NCI-H748 treated with DMSO at 0.1 percent for 48 hours (cell line): Measurements from ENCODE around the gene DNAJC11.
"Not testable (repeated sequence)": the region's sequence is repeated elsewhere in the genome, so short reads cannot be mapped to it uniquely, and the experiment has no call there.

Experiments used
- DNase-seq: peaks from one replicate; lab custom pipeline; 2025; lab: John Stamatoyannopoulos, UW

The DNAJC11 gene

DNA sequence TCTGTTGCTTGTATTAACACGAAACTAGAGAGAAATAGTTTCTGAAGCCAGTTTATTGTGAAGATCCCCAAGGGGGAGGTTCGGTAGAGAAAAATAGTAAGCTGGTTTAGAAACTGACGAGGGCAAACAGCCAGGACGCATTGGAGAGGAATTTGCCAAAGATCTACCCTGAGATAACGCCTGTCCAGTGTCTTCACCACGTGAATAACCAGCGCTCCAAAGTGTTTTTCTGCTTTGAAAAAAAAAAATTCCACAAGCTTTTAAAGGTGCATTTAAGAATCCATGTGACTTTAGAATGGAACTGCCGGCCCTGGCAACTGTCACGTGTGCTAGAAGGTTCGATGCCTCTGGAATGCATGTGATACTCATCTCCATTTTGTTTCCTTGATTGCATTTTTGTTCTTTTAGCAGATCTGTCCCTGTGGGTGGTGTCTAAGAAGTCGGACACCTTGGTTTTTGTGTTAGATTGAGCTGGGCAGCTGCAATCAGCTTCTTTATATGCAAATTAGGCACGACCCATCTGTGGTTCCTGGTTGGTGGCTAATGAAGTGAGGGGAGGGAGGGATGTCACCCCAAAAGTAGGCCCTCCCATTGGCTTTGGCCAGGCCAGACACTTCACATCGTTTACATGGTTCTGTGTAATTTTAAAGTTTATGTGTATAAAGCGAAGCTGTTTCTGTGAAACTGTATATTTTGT is 78.2 kb downstream of the DNAJC11 start:
- DNase-seq = no peak

DNA sequence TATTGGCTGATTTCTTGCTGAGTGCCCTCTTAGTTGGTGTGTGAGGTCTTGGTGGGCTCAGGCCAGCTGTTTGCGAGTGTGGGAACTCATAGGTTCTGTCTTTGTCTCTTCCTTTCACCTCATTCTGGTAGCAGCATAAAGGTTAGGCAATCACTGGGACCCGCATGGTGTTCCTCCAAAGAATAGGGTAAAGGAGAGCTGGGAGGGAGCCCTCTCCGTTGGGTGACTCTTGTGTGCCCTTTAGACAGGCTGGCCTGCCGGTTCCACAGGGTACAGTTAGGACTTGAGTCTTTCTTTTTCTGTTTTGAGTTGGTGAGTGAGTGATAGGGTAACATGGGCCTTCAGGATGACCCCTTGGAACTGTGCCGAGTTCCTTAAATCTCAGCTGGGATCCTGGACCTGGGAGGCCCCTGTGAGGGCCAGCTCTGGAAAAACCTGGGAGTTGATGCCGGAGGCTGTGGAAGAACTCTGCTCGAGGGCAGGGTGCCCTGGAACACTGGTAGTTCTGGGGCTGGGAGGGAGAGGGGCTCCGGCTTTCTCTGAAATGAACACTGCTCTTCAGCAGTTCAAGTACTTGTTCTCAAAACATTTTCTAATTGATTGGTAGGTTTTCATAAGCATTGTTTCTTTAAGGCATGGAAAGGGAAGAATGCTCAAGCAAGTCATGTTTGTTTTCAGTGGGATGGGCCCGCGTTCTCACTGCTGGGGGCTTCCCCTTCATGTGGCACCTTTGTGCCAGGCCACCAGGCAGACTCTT is 79.0 kb downstream of the DNAJC11 start:
- no peak for DNase-seq

DNA sequence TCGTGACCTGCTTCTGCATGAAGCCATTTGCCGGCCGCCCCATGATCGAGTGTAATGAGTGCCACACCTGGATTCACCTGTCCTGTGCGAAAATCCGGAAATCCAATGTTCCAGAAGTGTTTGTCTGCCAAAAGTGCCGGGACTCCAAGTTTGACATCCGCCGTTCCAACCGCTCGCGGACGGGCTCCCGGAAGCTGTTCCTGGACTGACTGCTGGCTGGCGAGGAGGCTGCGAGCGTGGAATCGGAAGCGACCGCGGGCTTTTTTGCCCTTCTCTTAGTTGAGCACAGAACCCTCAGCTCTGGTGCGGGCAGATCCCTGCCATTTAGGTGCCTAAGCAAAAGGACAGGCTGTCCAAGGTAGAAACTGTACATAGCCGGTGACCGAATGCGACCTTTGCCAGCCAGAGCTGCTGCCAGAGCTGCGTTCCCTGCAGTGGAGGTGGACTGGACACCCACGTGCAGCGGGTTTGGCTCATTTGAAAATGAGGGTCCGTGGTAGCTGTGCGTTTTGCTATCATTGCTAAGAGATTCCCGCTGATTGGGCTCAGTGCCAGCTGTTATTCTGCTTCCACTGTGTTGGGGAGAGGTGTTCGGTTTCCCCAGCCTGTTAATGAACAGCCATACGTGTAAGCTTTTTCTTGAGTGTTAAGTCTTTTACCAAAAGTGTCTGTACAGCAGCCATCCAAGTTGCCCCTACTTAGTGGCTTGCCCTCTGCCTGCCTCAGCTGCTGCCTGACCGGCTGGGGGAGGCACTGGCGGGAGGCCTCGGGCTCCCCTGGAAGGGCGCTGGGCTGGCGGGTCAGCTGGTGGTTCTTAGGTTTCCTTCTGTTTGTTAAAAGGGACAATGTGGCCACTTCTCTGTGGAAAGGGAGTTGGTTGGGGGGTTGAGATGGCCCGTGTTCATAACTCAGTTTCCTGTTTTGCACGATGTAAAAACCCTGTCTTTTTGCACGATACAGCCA is 79.9 kb downstream of the DNAJC11 start:
- no peak for DNase-seq

DNA sequence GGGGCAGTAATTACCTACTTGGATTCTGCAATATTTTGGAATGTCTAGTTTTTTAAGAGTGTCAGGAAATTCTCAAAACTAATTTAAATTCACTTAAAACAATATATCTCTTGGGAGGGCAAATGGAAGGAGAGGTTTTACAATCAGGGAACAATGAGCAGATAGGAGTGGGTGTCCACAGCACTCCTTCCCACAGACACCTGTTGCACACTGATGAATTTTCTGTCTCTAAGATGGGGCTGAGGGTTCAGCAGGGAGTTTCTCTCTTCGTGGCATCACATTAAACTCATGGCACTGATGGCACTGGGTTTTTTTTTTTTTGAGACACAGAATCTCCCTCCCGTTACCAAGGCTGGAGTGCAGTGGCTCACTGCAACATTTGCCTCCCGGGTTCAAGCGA is 82.6 kb downstream of the DNAJC11 start:
- no peak for DNase-seq

DNA sequence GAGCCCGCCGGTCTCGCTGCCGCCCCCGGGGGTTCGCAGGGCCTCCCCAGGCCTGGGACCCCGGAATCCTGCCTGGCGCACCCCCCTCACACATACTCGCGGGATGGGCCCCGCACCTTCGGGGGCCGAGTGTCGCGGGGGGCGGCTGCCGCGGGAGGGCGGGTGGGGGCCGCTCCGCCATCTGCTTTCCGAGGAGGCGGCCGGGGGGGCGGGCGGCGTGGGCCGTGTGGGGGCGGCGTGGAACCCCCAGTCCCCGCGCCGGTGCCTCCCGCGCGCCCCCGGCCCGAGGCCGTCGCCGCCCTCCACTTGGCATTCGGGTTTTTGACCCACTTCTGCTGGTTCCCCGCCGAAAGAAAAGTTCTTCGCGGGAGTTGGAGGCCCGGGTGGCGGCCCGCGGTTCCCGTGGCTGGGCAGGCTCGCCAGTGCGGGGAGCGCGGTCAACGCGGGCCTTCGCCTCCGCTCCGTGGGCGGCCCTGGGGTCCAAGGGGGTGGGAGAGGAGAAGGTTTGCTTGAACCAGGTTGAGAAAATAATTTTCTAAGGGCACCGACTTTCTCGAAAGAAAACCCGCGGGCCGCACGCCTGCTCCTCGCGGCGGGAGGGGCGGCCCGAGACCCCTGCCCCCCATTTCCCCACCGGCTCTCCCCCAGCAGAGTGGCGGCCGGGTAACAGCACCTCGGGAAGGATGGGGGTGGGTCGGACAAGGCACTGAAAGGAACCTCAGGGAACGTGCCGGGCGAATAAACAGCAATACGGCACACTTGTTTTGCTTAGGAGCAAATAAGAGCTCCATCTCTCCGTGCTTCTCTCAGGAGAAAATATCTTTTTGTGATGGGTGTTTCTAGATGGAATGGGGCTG is 86.5 kb downstream of the DNAJC11 start:
- DNase-seq = no peak

DNA sequence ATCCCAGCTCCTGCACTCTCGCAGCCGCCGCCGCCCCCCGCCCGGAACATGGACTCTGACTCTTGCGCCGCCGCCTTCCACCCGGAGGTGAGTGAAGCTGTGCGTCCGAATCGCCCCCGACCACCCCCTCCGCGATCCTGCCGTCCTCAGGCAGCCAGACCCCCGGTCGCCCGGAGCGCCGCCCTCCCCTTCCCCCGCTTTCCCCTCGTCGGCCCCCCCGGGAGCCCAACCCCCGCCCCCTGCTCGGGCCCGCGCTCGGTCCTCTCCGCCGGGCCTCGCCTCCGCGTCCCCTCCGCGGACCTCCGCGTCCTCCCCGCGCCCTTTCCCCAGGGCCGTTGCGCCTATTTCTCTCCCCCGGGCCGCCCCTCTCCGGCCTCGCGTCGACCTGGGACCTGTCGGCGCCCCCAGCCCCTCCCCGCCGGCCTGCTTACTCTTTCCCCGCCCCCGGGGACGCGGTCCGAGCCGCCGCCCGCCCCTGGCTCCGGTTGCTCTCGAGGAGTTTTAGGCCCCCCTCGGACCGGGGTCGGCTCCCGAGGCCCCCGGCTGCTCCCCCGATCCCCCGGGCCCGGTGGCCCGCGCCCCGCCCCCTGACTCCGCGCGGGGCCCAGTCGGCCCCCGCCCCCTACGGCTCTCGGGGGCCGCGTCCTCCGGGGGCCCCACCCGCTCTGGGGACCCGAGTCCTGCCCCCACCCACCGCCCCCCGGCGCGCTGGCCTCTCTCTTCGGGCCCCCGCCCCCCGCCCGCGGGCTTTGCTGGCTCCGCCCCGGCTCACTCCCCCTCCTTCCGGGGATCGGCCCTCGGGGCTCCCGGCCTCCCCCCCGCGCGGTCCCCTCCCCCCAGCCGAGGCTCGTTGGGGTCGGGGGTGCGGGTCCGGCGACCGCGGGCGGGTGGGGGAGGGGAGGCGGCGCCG is 87.3 kb downstream of the DNAJC11 start:
- no peak for DNase-seq

DNA sequence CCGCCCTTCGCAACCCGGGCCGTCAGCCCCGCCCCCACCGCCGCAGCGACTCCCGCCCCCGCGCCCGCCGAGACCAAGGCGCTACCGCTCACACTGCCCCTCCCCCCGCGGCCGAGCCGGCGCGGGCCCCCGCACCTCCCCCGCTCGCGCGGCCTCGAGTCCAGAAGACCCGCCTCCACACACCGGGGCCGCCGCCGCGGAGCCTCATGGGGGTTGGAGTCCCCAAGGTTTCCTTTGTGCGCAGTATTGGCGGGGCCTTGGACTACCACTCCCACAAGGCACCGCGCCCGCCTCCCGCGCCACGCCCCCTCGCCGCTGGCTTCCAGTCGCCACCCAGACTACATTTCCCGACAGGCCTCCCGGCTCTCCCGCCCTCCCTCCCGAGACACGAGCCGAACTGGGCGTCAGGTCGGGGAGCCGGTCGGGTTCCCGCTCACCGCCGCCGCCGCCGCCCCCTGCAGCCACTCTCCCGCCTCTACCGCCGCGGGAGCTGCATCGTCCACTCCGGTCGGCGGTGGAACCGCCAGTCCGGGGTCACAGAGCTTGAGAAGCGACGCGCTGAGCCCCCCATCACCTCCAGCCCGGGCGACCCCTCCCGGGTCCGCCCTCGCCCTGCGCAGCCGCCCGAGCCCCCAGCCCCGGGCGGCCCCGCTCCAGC is 88.1 kb downstream of the DNAJC11 start, which contains the start of gene PHF13:
Gene PHF13, plus strand, starts transcription at position 371 of the 658 bp plus-strand sequence. CDS start 336 bp downstream, outside the sequence.
- DNase-seq = peak; percentile 90

DNA sequence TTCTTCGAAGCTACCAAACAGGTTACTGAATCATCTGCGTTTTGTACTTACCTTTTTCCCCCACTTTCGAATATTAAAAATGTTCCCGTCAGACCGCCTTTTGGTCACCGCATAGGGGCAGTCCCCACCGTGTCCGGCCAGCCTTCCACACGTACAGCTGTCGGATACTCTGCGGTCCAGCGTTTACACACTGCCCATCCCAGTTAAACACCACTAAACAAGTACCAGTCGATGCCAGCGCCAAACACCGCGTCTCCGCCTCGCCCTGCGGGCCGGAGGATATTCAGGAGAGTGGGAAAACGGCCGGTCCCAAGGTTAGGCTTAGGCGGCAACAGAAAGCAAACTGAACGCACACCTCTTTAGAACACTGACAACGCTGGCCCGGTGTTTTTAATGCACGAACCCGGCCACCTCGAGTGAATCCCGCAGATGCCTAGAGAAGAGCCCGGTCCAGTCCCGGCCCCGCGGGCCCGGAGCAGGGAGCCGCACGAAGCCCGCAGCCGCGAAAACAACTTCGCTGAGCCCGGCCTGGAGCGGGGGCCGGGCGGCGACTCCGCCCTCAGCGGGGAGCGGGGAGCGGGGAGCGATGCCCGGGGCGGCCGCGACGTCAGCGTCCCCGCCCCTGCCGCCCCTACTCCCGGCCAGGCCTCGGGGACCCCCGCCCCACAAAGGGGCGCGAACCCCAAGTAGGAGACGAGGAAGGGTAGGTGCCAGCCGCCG is 88.8 kb downstream of the DNAJC11 start:
- DNase-seq = peak; percentile 4

DNA sequence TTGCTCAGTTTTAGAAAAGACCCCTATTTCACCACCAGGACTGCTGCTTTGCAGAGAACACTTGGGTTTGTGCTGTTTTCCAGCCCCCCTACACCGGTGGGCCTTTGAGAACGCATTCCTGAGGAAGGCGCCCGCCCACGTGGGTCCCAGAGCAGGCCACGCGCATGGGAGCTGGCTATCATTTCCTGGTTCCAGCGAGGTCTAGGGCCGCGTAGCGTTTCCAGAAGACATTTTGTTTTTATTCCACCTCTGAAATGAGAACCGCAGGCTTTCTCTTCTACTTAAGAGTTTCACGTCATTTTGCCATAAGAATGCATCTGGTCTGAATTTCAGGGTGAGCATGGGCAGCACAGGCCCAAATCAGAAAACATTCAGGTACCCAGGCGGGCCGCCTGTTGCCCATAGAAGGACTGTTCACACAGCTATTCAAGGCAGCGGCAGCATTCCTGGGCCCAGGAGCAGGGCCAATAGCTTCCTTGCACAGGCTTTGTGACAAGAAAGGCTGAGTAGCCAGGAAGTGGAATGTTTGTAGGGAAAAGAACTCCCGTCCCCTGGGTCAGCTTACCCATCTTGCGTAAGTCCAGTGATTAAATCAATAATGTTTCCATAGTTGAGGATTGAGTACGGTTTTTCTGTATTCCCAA is 97.6 kb downstream of the DNAJC11 start:
- DNase-seq = no peak

DNA sequence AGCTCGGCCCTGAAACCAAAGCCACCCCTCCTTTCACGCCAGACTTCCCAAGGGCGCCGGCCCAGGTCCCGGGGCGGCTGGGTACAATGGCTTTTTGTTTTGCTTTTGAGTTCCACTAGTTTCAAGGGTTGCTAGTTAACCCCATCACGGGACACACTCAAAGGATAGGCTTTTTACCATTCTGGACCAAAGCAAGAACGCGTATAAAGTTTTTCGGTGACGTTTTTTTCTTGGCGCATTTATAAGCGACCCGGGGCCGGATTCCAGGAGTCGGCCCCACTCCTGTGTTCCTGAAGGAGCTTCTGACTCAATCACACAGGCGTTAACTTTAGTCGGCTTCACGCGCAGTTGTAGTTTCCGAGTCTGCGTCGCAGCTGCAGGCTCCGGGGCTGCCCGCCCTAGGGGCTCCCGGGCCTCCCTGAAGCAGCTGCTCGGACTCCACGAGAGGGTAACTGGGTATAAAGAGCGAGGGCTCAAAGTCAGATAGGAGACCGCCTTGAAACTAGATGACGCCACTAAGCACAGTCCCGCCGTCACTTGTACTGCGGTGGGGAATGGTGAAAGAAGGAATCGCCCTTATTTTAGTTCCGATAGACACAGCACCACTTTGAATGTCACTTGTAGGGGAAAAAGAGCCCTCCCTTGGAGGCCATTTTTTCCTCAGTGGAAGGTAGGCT is 98.2 kb downstream of the DNAJC11 start:
- DNase-seq = no peak

DNA sequence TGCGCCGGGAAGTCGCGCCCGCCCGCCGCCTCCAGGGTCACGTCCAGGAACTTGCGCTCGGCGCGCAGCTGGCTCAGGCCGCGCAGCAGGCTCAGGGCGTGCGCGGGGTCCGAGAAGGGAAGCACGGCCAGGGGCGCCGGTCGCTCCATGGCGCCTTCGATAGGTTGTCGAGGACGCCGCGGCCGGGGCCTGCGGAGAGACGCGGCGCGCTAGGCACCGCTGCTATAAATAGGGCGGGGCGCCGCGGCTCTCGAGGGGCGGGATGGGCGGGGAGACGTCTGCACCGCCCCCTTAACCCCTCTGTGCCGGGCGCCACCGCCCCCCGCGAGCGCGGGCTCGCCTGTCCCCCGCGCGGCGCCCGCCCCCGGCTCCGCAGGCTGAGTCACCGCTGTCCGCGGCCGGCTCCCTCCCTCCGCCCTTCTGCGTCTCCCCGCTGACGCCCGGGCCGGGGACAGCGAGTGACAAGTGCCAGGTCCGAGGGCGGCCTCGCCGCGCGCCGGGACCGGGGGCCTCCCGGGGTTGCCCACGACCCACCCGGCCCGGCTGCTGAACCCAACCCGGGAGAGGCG is 98.9 kb downstream of the DNAJC11 start, which contains the start of gene KLHL21:
Gene KLHL21, minus strand, starts transcription at position 201 of the 569 bp plus-strand sequence. Its CDS starts 52 bp downstream, at position 149.
- peak; percentile 34 for DNase-seq

DNA sequence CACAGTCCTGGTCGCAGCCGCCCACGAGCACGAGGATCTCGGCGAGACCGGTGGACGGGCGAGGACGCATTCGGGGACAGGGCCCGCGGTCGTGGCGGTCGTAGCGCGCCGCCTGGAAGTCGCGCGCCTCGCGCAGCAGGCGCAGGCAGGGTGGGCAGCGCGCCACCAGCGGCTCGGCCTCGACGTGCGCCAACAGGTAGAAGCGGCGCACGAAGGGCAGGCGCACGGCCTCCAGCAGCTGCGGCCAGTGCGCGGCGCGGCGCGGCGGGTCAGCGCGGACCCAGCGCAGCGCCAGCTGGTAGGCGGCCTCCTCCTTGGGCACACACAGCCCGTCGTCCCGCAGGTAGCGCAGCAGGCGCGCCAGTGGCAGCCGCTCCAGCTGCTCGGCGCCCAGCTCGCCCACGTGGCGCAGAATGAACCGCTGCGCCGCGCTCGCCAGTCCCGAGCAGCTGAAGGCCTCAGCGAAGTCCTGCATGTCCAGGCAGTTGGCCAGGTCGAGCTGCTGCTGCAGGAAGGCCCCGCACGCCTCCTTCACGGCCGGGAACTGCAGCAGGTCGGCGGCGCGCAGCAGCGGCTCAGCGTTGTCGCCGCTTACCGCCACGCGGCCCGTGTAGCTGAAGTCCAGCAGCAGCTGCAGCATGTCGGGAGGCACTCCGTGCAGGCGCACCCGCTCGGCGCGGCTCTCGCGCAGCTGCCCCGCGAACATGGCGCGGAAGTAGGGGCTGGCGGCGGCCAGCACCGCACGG is 99.5 kb downstream of the DNAJC11 start:
- DNase-seq = no peak

DNA sequence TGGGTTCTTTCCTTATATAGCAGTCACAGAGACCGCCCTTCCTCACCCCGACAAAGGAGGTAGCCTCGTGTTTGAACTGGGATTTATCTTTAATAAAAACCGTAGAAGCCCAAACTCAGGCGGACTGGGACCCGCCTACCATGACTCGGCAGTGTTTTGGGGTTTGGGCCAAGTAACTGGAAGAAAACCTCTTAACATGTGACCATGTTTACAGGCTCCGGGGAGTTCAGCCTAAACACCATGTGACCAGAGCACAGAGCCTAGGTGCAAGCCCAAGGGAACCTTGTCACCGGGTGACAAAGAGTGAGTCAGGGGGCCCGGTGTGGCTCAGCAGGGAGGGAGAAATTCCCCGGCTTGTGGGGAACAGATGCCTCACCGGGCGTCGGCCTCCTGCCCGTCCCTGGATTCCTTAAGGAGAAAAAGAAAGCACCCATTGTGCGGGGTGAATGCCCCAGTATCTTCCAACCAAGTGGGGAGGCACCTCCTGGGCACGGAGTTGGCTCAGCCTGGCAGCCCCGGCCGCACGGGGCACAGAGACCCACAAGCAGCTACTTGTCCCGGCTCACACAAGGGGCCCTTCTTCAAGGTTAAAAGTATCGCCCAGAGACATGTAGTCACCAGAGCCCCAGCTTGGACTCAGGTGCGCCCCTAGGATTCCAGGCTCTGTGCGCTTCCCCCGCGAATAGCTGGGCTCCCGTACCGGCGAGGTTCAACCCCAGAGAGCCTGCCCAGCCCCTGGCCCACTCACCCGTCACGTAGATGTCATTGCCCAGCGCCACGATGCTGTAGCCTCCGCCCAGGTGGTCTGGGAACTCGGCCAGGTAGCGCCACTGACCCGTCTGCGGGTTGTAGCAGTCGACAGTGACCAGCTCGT is 100.3 kb downstream of the DNAJC11 start:
- DNase-seq = no peak

DNA sequence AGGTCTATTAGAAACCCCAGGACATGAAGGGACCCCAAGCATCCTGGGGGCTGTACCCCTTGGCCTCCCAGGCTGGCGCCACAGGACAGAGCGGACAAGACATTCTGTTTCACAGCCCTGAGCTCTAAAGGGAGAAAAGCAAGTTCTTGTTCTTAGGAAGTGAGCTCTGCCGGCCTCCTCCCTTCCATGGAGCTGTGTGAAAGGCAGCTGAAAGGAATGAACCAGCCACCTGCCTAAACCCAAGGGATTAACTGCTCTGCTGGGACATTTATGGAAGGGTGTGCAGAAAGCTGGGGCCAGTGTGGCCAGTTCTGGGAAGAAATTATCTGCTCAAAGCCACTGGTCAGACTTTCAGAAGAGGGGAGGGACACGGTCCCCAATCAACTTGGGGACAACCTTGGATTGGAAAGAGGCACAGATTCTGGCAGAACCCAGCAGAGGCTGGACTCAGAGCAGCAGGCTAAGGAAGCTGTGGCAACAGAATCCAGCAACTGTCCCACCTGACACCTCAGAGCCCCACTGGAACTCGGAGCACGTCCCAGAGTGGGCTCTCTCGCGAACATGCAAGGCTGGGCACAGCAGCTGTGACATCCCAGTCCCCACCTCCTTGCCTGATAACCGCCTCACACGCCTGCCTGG is 101.1 kb downstream of the DNAJC11 start:
- DNase-seq = no peak

DNA sequence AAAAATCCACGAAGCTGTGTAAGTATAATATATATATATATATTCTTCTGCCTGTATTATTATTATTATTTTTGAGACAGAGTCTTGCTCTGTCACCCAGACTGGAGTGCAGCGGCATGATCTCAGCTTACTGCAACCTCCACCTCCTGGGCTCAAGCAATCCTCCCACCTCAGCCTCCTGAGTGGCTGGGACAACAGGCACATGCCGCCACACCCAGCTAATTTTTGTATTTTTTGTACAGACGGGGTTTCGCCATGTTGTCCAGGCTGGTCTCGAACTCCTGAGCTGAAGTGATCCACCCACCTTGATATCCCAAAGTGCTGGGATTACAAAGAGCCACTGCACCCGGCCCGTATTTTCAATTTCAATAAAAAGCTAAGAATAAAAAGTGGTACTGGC is 101.6 kb downstream of the DNAJC11 start:
- not testable (repeated sequence) for DNase-seq
